Duodenal mucosa (tissue), 2 donors: ENCODE results near the gene OR6F1.
"Not testable (repeated sequence)": the region's sequence is repeated elsewhere in the genome, so short reads cannot be mapped to it uniquely, and the experiment has no call there.

Source experiments
- H3K27ac ChIP-seq: one replicate; pipeline ENCODE4 v1.7.0; 2013; ENCODE audit warnings: low read depth, low read length
- H3K27me3 ChIP-seq, 2 donors: one replicate each; pipeline ENCODE4 v1.7.0; 2013; ENCODE audit warnings: low read length in 2 of 2, control low read depth in 1 of 2; ENCODE audit not compliant: insufficient read depth in 2 of 2, control insufficient read depth in 1 of 2
- H3K36me3 ChIP-seq, 2 donors: one replicate each; pipeline ENCODE4 v1.7.0; 2013; ENCODE audit warnings: low read length in 2 of 2, control low read depth in 1 of 2; ENCODE audit not compliant: insufficient read depth in 2 of 2, control insufficient read depth in 1 of 2
- H3K4me1 ChIP-seq, 2 donors: one replicate each; pipeline ENCODE4 v1.7.0; 2013; ENCODE audit warnings: low read length in 2 of 2, control low read depth in 1 of 2; ENCODE audit not compliant: insufficient read depth in 2 of 2, control insufficient read depth in 1 of 2
- H3K4me3 ChIP-seq, 2 donors: one replicate each; pipeline ENCODE4 v1.7.0; 2013; ENCODE audit warnings: low read length in 2 of 2, low read depth in 1 of 2
- H3K9ac ChIP-seq, 2 donors: one replicate each; pipeline ENCODE4 v1.7.0; 2013; ENCODE audit warnings: low read length in 2 of 2, low read depth in 1 of 2
- H3K9me3 ChIP-seq, 2 donors: one replicate each; pipeline ENCODE4 v1.7.0; 2013; ENCODE audit warnings: low read length in 2 of 2, control low read depth in 1 of 2; ENCODE audit not compliant: control insufficient read depth in 1 of 2

The OR6F1 gene

DNA sequence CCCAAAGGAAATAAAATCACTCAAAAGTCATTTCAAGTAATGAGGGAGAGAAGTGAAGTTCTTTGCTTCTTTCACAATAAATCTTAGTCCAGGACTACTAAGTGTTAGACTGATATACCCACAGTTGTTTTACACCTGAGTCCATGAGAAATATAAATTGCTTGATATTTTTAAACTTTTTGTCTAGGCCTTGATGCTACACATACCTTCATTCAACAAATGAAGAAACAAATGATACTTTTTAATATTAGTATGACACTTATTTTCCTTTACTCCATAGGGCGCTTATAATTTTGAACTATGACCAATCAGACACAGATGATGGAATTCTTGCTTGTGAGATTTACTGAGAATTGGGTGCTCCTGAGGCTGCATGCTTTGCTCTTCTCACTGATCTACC lies 21.9 kb upstream of the OR6F1 start, which contains the start of gene OR14K1:
OR14K1 (plus strand) TSS at position 301 of the 400 bp plus-strand sequence; CDS start at position 301, 0 bp downstream.
- Histone ChIP-seq H3K4me1 (no peaks in the 10 kb centered on the region), H3K9me3 (peaks cover 0 to 7% of the 10 kb centered on the region in 2 donors), H3K27ac (no peak within 1 kb of the TSS), H3K9ac (no peak within 1 kb of the TSS), H3K4me3 (no peak within 1 kb of the TSS), H3K27me3 (no peaks in the 10 kb centered on the region), H3K36me3 (no peaks in the 10 kb centered on the region)

DNA sequence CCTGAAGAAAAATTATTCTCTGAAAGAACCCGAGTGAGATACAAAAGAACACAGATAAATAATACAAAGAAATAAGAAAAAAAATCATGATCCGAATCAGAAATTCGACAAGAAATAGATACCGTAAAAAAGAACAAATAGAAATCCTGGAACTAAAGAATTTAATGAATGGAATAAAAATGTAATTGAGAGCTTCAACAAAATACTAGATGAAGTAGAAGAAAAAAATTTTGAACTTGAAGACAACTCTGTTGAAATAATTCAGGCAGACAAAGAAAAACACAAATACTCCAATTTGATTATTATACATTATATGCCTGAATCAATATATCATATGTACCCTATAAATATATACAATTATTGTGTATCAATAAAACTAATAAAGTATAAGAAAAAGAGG lies 4.8 kb upstream of the OR6F1 start:
- H3K4me1 ChIP-seq = no peaks in the 10 kb centered on the region
- H3K4me3 ChIP-seq = no peak overlapping the region
- H3K27me3 ChIP-seq = no peaks in the 10 kb centered on the region
- H3K9me3 ChIP-seq = peaks cover 12 to 18% of the 10 kb centered on the region in 2 donors
- no peak overlapping the region for H3K27ac ChIP-seq
- H3K36me3 ChIP-seq = no peaks in the 10 kb centered on the region
- no peak overlapping the region for H3K9ac ChIP-seq

DNA sequence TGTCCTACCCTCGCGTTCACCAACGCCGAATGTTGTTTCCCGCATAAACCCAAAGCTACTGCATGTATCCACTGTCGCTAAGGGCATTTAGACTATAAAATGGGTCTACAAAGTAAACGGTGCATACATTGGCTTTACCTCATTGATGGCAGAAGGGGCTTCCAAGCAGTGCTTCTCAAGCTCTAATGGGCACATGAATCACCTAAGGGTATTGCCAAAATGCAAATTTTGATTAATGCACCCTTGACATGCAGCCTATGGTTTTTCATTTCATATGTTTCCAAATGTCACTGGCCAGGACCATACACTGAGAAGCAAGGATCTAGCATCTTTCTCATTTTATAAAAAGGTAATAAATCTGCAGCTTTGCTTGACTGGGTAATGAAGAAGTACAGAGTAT lies 2.7 kb downstream of the OR6F1 start:
- Histone ChIP-seq H3K27me3 (no peaks in the 10 kb centered on the region), H3K36me3 (no peaks in the 10 kb centered on the region), H3K9me3 (peaks cover 0 to 7% of the 10 kb centered on the region in 2 donors), H3K9ac (no peak overlapping the region), H3K27ac (no peak overlapping the region), H3K4me3 (no peak overlapping the region), H3K4me1 (no peaks in the 10 kb centered on the region)

DNA sequence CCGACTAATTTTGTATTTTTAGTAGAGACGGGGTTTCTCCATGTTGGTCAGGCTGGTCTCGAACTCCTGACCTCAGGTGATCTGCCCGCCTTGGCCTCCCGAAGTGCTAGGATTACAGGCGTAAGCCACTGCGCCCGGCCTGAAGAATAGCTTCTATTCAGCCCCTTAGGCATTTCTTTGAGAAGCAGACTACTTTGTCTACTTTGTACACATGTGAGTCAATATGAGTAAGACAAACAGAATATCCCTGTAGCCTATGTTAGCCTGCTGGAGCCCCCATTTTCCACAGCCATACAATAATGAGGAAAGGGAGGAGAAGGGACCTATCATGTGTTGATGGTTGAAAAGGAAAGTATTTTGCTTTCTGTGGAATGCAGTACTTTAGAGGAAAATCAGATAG lies 5.8 kb downstream of the OR6F1 start:
- H3K4me3 ChIP-seq, H3K36me3 ChIP-seq, H3K9me3 ChIP-seq, H3K9ac ChIP-seq, H3K4me1 ChIP-seq, H3K27me3 ChIP-seq, H3K27ac ChIP-seq: not testable (repeated sequence)

DNA sequence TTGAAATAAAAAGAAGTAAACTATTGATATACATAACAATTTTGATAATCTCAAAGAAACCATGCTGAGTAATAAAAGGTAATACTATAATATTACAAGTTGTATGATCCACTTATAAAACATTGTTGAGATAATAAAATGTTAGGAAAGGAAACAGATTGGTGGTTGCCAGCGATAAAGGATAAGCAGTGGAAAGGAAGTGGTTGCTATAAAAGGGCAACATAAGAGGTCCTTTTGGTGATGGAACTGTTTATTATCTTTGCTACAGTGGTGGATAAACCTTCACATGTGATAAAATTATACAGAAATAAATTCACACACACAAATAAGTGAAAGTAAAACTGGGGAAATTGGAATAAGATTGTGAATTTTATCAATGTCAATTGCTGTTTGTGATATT lies 15.1 kb downstream of the OR6F1 start:
- H3K4me3 ChIP-seq = no peak overlapping the region
- H3K27me3 ChIP-seq = no peaks in the 10 kb centered on the region
- H3K9ac ChIP-seq = no peak overlapping the region
- peaks cover 7 to 12% of the 10 kb centered on the region in 2 donors for H3K9me3 ChIP-seq
- H3K27ac ChIP-seq = no peak overlapping the region
- no peaks in the 10 kb centered on the region for H3K36me3 ChIP-seq
- no peaks in the 10 kb centered on the region for H3K4me1 ChIP-seq

DNA sequence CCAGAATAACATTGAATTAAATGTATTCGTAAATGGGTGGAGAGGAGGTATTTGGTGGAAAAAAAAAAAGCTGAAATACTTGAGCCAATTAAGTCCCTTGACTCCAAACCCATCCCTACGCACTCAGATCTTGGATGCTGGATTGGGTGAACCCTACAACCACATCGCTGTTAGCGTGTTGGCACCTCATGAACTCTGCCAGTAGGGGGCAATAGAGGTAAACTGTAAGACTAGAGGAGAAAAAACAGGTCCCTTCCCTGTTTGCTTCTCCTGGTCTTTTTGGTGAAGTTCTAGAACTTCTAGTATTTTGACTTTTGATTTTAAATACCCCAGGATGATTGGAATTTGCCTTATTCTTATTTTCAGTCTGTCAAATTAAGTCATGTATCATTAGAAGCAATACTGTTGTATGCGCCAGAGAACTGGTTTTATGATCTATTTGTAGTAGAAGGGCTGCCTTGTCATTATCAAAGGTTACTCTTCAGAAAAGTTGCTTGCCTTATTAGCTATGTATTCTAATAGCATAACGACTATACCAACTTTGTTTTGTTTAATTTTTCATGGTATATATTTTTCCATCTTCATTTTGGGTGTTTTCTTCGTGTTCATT lies 35.1 kb downstream of the OR6F1 start:
- H3K36me3 ChIP-seq = no peaks in the 10 kb centered on the region
- H3K9ac ChIP-seq = no peak overlapping the region
- no peak overlapping the region for H3K27ac ChIP-seq
- H3K4me3 ChIP-seq = no peak overlapping the region
- H3K4me1 ChIP-seq = no peaks in the 10 kb centered on the region
- no peaks in the 10 kb centered on the region for H3K27me3 ChIP-seq
- H3K9me3 ChIP-seq = no peaks in the 10 kb centered on the region

DNA sequence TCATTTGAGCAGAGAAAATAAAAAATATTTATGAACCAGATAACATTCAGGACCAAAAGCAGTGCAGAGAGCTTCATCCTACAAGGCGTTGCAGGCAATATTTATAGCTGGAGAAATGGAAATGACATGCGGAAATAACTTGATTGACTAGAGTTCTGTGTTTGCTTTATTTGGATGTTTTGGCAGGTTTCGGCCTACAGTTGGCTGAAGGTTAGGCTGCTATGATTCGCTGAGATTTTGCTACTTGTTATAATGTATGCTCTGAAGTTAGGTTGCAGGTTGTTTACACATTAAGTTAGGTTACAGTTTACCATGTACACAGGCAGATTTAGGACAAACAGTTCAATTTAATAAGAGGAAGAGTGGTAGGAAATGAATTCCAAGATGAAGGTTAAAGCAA lies 36.3 kb downstream of the OR6F1 start:
- no peak overlapping the region for H3K4me3 ChIP-seq
- no peaks in the 10 kb centered on the region for H3K27me3 ChIP-seq
- no peaks in the 10 kb centered on the region for H3K36me3 ChIP-seq
- no peaks in the 10 kb centered on the region for H3K4me1 ChIP-seq
- no peaks in the 10 kb centered on the region for H3K9me3 ChIP-seq
- no peak overlapping the region for H3K9ac ChIP-seq
- H3K27ac ChIP-seq = no peak overlapping the region

DNA sequence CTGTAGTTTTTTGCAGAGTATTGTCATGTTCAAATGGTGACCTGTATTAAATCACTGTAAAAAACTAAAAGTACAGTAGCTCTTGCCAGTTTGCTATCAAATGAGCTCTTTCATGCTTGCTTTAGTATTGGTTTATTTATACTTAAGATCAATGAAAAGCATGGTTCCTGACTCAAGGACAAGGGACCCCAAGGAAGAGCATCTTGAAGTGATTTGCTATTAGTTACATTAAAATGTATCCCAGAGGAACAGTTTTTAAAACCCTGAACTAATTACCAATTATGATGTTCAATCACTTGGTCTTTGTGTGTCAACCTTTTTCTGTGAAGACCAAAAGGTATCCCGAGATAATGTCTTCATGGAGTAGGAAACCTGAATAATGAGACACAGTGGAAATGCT lies 36.8 kb downstream of the OR6F1 start, which contains the start of gene OR13G1:
OR13G1 (minus strand) TSS at position 101 of the 400 bp plus-strand sequence. CDS start 6,698 bp downstream, outside the sequence.
- Histone ChIP-seq H3K27ac (no peak within 1 kb of the TSS), H3K36me3 (no peaks in the 10 kb centered on the region), H3K4me1 (no peaks in the 10 kb centered on the region), H3K27me3 (no peaks in the 10 kb centered on the region), H3K9me3 (no peaks in the 10 kb centered on the region), H3K4me3 (no peak within 1 kb of the TSS), H3K9ac (no peak within 1 kb of the TSS)

DNA sequence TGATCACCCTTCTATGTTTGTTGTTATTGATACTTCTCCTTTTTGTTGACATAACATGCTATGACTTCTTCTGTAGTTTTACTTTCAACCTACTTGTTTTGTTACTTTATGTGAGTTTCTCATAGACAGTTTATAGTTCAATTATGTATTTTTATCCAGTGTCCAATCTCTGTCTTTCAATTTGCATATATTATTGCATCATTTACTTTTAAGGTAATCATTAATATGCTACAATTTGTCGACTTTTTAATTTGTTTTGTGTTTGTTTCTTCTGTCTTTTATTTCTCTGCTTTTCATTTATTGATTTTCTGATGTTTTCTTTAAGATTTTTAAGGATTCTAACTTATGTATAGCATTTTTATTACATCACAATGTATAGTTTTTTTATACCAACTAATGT lies 47.2 kb downstream of the OR6F1 start:
- H3K36me3 ChIP-seq = no peaks in the 10 kb centered on the region
- no peak overlapping the region for H3K9ac ChIP-seq
- H3K27ac ChIP-seq = no peak overlapping the region
- no peak overlapping the region for H3K4me3 ChIP-seq
- no peaks in the 10 kb centered on the region for H3K4me1 ChIP-seq
- no peaks in the 10 kb centered on the region for H3K27me3 ChIP-seq
- peaks cover 0 to 5% of the 10 kb centered on the region in 2 donors for H3K9me3 ChIP-seq
